ENCODE results near the gene GPR176. TPM values are rescaled to one million over a fixed set of nuclear protein-coding genes. Genes with fewer than 3 reads are reported as not detected.
"Not testable (repeated sequence)": the region's sequence is repeated elsewhere in the genome, so short reads cannot be mapped to it uniquely, and the experiment has no call there.

The GPR176 gene
- total RNA-seq, 1 donor from 2014 or later, result 1.4 TPM

DNA sequence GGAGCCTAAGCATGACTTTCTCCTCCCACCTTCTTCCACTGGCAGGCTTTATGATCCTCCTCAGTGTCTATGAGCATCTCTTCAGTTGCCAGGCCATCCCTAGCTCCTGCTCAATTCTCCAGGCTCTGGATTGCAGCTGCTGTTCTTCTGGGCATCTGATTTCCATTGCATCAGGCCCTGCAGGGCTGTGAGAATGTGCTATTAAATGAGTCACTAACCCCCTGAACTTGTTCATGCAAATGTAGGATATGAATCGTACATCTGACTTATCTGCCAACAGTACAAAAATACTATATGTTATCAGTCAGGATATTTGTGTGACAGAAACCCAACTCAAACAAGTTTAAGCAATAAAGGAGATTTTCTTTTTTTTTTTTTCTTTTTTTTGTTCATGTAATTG lies 11.9 kb downstream of the GPR176 start:
- intact Hi-C loops (cut with DNase I), result no loop called here
- ATAC-seq (ENCODE audit: poor library complexity) (no peak), DNase-seq (no peak)

GRCh38 chr15:39907216-39907615 lies 12.8 kb downstream of the GPR176 start:
- intact Hi-C loops (cut with DNase I), result no loop called here
- no peak for ATAC-seq (ENCODE audit: poor library complexity)
- no peak for DNase-seq

DNA sequence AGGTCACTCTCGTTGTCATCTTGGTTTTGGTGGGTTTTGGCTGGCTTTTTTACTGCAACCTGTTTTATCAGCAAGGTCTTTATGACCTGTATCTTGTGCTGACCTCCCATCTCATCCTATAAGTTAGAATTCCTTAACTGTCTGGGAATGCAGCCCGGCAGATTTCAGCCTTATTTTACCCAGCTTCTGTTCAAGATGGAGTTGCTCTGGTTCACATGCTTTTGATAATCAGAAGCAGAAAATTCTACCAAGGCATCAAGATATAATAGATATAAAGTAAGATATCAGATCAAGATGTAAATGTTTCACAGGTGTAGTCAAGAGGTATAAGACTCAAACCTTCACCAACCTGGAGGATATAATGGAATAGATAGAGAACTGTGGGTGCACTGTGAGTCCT lies 16.0 kb downstream of the GPR176 start:
- intact Hi-C loops (cut with DNase I), result no loop called here
- ATAC-seq (ENCODE audit: poor library complexity) (no peak), DNase-seq (no peak)

DNA sequence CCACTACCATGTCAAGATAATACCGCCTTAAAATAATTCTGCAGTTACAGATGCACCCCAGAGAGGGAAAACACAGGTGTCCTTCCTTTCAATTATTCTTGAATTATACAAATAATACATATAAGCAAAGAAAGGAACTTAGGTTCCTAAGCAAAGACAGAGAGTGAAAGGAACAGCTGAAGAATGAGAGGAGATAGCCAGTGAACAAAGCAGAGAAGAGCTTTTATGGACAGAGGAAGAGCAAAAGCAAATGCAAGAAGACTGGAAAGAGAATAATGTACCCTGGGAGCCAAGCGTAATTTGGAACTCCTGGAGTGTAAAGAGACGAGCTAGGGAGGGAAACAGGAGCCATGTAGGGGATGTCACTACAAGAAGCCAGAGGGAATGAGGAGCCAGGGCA lies 21.7 kb downstream of the GPR176 start:
- no peak for DNase-seq
- no peak for ATAC-seq (ENCODE audit: poor library complexity)
- intact Hi-C loops (cut with DNase I), result no loop called here

- intact Hi-C loops (cut with DNase I), result no loop called here
- ATAC-seq (ENCODE audit: poor library complexity) (no peak), DNase-seq (no peak)
Measured at GRCh38 chr15:39896846-39897245, 23.2 kb downstream of the GPR176 start.

DNA sequence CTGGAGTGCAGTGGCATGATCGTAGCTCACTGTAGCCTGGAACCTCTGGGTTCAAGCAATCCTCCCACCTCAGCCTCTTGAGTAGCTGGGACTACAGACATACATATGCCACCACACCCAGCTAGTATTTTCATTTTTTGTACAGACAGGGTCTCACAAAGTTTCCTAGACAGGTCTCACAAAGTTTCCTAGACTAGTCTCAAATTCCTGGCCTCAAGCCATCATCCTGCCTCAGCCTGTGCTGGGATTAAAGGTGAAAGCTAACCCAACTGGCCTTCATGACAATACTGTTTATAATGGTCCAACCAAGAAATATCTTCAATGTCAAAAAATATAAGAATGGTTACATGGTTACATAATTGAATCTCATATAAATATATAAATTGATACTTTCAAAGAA lies 24.0 kb downstream of the GPR176 start:
- ATAC-seq (ENCODE audit: poor library complexity), result no peak
- intact Hi-C loops (cut with DNase I), result no loop called here
- no peak for DNase-seq

DNA sequence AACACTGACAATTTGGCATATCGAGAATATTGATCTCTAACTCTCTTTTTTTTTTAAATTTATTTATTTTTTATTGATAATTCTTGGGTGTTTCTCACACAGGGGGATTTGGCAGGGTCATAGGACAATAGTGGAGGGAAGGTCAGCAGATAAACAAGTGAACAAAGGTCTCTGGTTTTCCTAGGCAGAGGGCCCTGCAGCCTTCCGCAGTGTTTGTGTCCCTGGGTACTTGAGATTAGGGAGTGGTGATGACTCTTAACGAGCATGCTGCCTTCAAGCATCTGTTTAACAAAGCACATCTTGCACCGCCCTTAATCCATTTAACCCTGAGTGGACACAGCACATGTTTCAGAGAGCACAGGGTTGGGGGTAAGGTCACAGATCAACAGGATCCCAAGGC lies 27.0 kb downstream of the GPR176 start:
- intact Hi-C loops (cut with DNase I); ATAC-seq (ENCODE audit: poor library complexity); DNase-seq: not testable (repeated sequence)

DNA sequence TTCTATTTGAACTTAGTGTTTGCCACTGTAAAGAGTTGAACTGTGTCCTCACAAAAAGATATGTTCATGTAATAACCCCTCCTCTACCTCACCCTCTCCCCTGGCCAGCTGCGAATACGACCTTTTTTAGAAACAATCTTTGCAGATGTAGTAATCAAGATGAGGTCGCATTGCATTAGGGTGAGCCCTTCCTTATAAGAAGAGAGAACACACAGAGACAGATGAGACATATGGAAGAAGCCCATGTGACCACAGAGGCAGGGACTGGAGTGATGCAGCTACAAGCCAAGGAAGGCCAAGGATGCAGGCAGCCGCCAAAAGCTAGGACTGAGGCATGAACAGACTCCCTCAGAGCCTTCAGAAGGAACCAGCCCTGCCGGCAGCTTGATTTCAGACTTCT lies 27.6 kb downstream of the GPR176 start:
- ATAC-seq (ENCODE audit: poor library complexity), result no peak

DNA sequence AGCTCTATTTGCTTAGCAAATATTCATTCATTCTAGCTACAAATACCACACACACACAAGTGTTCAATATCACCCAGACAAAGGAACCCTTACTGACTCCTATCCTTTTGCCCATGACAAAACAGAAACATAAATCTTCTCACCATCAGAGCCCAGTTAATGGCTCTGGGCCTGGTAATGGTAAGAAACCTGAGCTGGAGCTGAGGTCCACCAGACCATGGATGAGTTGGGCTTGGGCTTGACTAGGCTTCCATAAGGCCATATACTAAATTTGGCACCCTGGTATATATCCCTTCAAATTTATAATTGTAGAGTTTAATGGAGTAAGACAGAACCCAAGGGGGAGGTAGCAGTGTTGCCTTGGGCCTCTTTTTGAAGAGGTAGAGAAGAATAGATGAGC lies 29.4 kb downstream of the GPR176 start:
- ATAC-seq (ENCODE audit: poor library complexity) (no peak), DNase-seq (no peak)
- intact Hi-C loops (cut with DNase I), result no loop called here

More for the DNA sequence above, 27.6 kb downstream of the GPR176 start:
- no peak for DNase-seq
- intact Hi-C loops (cut with DNase I), result no loop called here

- DNase-seq (no peak), ATAC-seq (ENCODE audit: poor library complexity) (no peak)
- intact Hi-C loops (cut with DNase I), result no loop called here
Measured at GRCh38 chr15:39889601-39890000, 30.5 kb downstream of the GPR176 start.

- intact Hi-C loops (cut with DNase I), result no loop called here
- ATAC-seq (ENCODE audit: poor library complexity), result no peak
- DNase-seq, result no peak
Measured at GRCh38 chr15:39888809-39889208, 31.3 kb downstream of the GPR176 start.

GRCh38 chr15:39888243-39888642 lies 31.8 kb downstream of the GPR176 start:
- DNase-seq (no peak), ATAC-seq (ENCODE audit: poor library complexity) (no peak)
- intact Hi-C loops (cut with DNase I), result no loop called here

DNA sequence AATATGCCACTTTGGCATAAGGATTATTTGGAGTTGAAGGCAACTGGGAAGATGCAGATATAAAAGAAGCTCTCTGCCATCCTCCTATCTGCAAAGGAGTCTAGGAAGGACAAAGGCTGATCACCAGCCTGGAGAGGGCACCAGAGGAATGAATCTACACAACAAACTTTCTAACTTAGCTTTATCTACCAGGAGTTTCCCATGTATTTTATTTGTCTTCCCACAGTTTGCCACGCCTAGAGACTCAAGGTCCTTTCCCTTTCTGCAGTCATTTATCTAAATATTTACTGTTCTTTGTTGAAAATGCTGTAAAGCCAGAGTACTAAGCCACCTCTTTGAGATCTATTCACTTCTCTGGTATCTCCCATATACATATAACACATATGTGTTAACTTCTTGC lies 32.2 kb downstream of the GPR176 start:
- DNase-seq (no peak), ATAC-seq (ENCODE audit: poor library complexity) (no peak)
- intact Hi-C loops (cut with DNase I), result no loop called here

DNA sequence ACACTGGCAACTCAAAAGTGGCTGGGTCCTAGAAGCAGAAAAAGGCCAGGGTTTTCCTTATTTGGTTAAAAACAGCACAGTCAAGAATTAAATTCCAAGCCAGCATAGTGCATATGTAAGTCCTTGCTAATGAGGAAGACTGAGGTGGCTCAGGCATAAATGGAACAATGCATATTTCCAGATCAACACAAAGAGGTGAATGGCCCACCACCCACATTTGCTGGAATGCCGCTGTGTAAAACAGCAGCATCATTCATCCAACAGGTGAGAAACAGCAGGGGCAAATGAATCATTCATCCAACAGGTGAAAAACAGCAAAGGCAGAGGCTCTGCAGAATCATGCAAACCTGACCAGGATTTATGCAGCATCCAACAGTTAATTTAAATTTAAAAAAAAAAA lies 32.9 kb downstream of the GPR176 start:
- DNase-seq (no peak), ATAC-seq (ENCODE audit: poor library complexity) (no peak)
- intact Hi-C loops (cut with DNase I), result no loop called here

DNA sequence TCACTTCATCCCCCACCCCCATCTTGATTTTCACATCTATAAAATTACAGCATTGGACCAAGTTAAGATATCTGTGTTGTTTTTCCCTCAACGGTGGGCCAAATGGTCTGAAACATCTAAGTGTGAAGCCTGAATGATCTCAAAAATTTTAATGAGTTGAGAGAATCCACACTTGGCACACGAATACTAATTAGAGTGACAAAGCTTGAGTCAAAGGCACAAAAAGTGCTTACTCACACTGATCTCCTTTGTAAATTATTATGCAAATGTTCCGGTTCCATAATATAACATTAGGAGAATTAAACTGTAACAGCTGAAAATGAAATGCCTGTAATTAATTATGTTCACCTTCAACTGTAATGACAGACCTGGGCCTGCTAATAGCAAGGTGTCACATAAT lies 33.6 kb downstream of the GPR176 start:
- DNase-seq (no peak), ATAC-seq (ENCODE audit: poor library complexity) (no peak)
- intact Hi-C loops (cut with DNase I), result no loop called here

DNA sequence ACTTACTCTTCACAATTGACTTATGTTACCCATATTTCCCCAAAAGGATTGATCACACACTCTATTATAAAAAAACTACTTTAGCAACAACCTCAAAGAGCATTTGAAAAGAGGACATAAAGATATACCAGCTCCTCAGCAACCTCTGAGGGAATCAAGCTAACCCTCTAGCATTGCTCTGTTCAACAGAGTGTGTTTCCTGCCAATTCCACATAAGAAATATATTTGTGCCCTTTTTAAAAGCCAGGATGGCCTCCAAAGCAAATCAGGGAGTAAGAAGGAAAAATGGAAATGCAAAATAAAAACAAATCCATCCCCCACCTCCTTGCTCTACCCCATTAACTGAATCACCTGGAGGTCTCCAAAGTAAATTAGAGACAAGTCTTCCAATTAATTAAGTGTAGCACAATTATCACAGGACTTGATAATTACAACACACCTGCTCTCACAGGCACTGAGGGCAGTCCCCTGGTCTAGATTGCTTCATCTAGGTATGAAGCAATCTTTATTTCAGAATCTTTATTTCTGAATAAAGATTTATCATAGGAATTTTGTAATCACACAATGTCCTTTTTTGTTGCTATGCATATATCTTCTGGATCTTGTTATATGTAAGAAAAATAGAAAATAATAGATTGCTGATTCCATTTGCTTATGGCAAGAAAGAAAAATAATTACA lies 34.8 kb downstream of the GPR176 start:
- ATAC-seq (ENCODE audit: poor library complexity) (no peak), DNase-seq (no peak)
- intact Hi-C loops (cut with DNase I), result no loop called here

GRCh38 chr15:39884351-39884750 lies 35.7 kb downstream of the GPR176 start:
- no peak for ATAC-seq (ENCODE audit: poor library complexity)
- no peak for DNase-seq
- intact Hi-C loops (cut with DNase I), result no loop called here

DNA sequence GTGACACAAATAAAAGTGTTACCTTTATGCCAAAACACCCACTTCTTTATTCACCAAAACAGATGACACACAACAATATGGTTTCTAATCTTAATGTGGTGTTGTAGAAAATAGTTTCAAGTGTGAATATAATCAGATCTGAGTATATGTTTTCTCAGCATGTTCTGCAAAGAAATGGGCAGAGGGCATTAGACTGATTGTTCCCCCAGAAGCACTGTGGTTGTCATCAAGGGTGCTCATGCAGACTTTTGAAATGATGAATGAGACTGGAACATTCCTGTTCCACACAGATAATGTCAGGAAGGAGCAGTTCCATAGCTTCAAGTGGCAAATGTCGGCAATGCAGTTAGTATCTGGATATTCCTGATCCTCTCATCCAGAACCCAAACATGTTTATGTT lies 37.5 kb downstream of the GPR176 start:
- DNase-seq, result no peak
- no peak for ATAC-seq (ENCODE audit: poor library complexity)
- intact Hi-C loops (cut with DNase I), result no loop called here

- intact Hi-C loops (cut with DNase I), result no loop called here
- no peak for ATAC-seq (ENCODE audit: poor library complexity)
- no peak for DNase-seq
Measured at GRCh38 chr15:39881790-39882189, 38.3 kb downstream of the GPR176 start.

- intact Hi-C loops (cut with DNase I), result no loop called here
- DNase-seq, result no peak
- ATAC-seq (ENCODE audit: poor library complexity), result no peak
Measured at GRCh38 chr15:39880718-39881387, 39.2 kb downstream of the GPR176 start.

DNA sequence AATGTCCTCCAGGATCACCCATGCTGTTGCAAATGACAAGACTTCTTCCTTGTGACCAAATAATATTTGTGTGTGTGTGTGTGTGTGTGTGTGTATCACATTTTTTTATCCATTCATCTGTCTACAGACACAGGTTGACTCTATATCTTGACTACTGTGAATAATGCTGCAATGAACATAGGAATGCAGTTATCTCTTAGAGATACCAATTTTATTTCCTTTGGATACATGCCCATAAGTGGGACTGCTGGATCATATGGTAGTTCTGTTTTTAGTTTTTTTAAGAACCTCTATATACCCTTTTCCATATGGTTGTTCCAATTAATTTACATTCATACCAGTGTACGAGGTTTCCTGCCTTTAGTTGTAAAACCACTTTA lies 41.7 kb downstream of the GPR176 start:
- no peak for ATAC-seq (ENCODE audit: poor library complexity)
- no peak for DNase-seq
- intact Hi-C loops (cut with DNase I), result loop anchor here (10.0 kb wide), 1 partner anchor 184 kb away; no protein-coding TSS in a partner anchor
